IPS-11a (cell line): Measurements from ENCODE around the gene NADSYN1.

Source experiments
- H3K4me3 ChIP-seq: one replicate; pipeline ENCODE4 v1.5.1; 2013; ENCODE audit warnings: low read depth, low read length, control low read depth

Gene NADSYN1

GRCh38 chr11:71472357-71472885 is 19.4 kb downstream of the NADSYN1 start:
- H3K4me3 ChIP-seq = no peak overlapping the region

DNA sequence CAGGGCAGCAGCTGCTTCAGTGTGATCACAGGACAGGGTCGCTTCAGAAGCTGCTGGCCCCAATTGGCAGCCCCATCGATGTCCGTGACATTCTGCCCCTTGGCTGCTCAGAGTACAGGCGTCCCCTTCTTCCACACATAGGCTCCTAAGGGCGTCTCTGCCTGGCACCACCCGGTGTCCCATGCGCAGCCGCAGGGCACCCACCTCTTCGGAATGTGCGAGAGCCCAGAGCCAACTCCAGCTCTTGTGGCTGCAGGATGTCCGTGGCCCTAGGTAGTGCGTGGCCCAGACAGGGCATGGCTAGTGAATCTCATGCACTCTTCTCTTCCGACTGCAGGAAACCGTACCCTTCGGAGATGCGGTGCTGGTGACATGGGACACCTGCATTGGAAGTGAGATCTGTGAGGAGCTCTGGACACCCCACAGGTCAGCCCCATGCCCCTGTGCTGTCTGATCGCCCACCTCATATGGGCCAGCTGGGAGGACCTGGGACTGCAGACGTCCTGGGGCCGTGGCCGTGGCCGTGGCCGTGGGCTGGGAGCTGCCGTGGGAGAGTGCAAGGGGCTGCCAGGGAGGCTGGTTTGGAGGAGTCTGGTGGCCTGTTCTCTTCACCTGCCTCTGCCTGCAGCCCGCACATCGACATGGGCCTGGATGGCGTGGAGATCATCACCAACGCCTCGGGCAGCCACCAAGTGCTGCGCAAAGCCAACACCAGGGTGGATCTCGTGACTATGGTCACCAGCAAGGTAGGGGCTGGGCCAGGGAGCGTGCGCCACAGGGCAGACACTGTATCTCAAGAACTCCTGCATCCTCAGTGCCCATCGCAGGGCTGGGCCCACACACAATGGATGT is 20.2 kb downstream of the NADSYN1 start:
- no peak overlapping the region for H3K4me3 ChIP-seq

GRCh38 chr11:71473793-71474080 is 20.7 kb downstream of the NADSYN1 start:
- no peak overlapping the region for H3K4me3 ChIP-seq

DNA sequence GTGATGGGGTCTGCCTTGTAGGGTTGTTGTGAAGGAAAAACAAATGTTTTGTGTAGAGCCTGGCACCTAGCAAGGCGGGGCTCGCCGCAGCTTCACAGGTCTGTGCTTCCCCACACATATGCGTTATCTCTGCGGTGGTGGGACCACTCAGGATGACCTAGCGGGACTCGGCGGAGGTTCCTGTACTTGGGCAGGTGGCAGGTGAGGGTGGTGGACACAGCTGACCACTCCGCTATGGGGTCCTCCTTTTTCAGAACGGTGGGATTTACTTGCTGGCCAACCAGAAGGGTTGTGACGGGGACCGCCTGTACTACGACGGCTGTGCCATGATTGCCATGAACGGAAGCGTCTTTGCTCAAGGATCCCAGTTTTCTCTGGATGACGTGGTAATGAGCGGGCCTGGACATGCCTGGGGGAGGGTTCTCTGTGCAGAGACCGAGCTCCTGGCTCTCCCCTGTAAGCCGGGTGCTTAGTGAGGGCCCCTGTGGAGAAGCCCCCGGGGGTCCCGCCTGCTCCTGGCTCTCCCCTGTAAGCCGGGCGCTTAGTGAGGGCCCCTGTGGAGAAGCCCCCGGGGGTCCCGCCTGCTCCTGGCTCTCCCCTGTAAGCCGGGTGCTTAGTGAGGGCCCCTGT is 21.3 kb downstream of the NADSYN1 start:
- no peak overlapping the region for H3K4me3 ChIP-seq

DNA sequence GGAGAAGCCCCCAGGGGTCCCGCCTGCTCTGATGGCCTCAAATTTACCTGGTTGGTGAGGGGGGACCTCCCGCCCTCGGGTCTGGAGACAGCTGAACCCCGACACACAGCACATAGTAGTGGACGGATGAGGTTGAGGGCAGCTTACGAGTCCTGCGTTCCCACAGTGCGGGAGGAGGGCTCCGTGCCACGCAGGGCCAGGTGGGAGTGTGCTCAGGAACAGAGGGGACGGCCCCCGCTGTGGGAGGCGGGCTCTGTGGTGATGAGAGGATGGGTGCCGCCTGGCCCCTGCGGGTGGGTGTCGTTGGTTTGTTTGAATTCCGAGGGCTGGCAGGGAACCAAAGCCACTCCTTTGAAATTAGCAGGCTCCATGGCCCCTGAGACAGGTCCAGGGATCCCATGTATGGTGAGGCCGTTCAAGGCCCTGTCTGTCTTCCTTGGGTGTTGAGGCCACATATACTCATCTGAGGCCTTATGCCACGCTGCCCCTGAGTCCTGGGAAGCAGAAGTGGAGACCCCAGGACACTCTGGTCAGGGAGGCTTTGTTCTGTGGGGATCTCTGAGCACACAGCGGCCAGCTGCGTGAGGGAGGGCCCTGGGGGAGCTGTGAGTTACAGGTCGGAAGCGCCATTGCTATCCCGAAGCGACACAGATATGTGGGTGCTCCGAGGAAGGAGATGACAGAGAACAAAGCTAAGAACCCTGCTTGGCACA is 21.9 kb downstream of the NADSYN1 start:
- H3K4me3 ChIP-seq = no peak overlapping the region

- no peak overlapping the region for H3K4me3 ChIP-seq
Measured at GRCh38 chr11:71476031-71476430, 23.0 kb downstream of the NADSYN1 start.

DNA sequence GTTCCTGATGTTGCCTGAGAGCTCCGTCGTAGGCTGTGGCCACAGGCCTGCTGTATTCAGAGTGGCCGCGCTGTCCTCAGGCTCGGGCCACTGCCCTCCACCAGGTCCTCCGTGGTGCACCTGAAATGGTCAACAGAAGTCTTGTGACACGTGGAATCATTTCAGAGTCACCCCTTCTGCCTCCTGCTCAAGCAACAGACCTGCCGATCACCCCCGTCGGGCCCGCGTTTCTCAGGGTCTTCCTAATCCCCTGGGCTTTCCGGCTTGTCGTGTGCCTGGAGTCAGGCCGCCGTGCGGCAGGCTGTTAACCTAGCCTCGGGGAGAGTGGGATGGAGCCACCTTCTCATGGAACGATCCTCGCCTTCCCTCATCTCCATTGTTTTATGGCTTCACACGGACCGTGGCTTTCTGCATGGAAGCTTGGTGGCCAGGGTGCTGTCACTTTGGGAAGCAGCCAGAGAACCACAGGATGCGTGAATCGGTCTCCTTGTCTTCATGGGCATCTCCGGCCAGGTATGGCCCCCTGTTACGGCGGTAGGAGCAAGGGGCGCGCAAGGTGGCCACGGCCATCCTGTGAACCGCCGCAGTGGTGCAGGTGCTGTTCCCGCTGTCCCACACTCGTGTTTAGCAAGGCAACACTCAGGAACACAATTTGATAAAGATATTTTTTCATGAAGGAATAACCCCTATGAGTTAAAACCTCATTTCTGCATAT is 24.1 kb downstream of the NADSYN1 start:
- no peak overlapping the region for H3K4me3 ChIP-seq

- H3K4me3 ChIP-seq = no peak overlapping the region
Measured at GRCh38 chr11:71477641-71478527, 24.9 kb downstream of the NADSYN1 start.

DNA sequence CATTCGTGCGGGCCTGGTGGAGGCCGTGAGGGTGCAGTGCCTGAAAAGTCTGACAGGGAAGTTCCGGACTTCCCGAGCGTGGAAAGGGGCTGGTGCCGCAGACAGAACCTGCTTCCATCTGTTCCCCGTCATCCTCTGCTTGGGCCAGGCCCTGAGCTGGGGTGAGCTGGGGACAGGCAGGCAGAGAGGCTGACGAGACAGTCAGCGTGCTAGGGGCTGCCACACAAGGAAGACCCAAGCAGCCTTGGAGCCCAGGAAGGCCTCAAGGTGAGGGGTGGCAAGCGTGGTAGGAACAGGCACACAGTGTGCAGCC is 25.5 kb downstream of the NADSYN1 start:
- no peak overlapping the region for H3K4me3 ChIP-seq

DNA sequence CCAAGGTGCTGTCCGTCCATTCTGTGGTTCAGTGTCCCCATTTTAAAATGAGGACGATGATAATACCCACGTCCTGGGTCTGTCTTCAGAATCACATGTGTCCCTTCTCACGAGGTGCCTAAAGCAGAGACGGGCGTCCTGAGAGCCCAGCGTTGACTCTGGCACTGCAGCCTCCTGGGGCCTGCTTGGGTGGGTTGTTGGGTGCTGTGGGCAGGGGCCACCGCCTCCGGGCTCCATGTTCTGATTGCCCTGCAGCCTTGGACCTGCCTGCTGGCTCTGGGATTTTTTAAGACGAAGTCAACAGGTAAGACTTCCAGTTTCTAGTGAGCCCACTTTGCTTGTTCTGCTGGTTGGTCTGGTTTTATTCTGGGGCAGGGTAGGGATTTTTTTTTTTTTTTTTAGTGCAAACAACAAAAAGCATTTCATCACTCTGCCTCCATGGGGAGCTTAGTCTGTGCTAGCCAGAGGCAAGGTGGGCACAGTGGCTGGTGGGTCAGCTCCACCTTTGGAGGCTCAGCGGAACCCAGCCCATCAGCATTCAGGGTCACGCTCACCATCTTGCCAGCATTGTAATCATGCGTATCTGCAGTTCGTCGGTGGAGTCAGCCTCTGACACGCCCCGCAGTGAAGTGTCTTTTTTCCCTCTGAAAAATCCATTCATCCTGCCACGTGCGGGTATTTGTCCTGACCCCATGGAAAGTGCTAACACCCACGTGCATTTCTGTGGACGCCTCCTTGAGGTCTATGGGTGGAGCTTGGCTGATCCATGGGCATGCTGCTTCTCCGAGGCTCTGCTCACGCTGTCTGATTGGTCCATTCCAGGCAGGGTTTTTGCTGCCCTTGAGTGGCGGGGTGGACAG is 28.3 kb downstream of the NADSYN1 start:
- no peak overlapping the region for H3K4me3 ChIP-seq

DNA sequence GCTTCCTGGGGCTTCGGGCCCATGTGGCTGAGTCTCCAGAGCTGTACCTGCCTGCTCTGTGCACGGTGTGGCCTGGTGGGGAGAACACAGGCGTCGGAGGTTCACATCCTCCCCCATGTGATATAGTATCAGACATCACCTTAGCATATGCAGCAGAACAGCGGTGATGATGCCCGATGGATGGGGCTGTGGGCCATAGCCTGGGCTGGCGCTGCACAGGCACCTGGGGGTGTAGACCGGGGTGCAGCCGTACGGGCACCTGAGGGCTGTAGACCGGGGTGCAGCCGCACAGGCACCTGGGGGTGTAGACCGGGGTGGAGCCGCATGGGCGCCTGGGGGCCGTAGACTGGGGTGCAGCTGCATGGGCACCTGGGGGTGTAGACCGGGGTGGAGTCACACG is 29.2 kb downstream of the NADSYN1 start:
- H3K4me3 ChIP-seq = no peak overlapping the region

DNA sequence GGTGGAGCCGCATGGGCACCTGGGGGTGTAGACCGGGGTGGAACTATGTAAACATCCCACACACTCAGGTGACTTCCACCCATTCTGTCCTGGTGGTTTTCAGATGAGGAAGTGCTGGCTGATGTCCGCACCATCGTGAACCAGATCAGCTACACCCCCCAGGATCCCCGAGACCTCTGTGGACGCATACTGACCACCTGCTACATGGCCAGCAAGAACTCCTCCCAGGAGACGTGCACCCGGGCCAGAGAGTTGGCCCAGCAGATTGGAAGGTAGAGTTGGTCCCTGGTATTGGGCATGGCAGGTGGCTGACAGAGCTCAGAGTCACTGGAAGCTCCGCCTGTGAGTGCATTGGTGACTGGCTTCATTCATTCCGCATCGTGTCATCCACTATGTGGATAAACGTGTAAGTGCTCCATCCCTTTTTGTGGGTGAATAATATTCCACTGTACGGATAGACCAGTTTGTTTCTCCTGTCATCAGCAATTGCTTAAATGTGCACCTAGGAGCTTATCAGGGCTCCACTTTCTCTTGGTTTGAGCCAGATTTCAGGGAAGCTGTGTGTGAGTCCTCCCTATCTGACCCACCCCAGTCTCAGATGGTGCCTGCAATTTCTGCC is 29.9 kb downstream of the NADSYN1 start:
- H3K4me3 ChIP-seq = no peak overlapping the region

DNA sequence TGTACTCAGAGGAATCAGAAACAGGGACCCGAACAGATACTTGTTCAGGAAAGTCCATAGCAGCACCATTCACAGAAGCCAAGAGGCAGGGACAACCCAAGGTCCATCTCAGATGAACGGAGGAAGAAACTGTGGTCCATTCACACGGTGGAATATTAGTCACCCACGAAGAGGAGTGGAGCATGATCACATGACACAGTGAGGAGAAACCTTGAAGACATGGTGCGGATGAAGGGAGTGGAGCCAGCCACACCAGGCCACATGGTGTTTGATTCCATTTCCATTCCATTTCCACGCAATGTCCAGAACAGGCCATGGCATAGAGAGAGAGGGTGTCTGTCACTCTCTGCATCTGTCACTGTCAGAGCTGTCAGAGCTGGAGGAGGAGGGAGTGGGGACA is 30.7 kb downstream of the NADSYN1 start:
- no peak overlapping the region for H3K4me3 ChIP-seq

- no peak overlapping the region for H3K4me3 ChIP-seq
Measured at GRCh38 chr11:71484248-71485062, 31.5 kb downstream of the NADSYN1 start.

DNA sequence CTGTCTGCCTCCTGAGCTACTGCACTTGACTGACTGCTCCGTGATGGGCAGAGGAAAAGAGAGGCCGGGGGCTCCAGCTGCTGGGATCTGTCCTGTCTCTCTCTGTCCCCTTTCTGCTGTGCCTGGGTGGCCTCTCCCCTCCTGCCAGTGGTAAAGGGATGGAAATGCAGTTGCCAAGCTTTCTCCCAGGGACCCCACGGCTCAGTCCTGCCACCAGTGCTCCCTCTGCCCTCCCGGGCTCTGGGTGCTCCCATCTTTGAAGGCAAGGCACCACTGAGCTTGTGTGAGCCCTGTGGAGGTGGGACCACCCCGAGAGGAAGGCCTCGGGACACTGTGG is 32.0 kb downstream of the NADSYN1 start:
- no peak overlapping the region for H3K4me3 ChIP-seq

DNA sequence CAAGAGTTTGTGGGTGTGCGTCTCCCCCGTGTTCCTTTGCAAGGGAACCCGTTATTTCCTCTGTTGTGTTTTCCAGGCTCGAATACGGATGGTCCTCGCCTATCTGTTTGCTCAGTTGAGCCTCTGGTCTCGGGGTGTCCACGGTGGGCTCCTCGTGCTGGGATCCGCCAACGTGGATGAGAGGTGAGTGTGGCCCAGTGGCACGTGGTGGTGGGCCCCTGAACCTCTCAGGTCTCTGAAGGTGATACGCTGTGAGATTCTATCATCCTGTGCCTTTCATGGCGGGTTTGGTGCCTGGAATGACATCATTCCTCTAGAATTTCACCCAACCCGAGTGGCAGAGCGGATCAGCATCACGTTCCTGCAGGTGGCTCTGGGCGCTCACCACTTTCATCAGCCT is 32.5 kb downstream of the NADSYN1 start:
- no peak overlapping the region for H3K4me3 ChIP-seq

GRCh38 chr11:71486320-71486719 is 33.3 kb downstream of the NADSYN1 start:
- H3K4me3 ChIP-seq = no peak overlapping the region

DNA sequence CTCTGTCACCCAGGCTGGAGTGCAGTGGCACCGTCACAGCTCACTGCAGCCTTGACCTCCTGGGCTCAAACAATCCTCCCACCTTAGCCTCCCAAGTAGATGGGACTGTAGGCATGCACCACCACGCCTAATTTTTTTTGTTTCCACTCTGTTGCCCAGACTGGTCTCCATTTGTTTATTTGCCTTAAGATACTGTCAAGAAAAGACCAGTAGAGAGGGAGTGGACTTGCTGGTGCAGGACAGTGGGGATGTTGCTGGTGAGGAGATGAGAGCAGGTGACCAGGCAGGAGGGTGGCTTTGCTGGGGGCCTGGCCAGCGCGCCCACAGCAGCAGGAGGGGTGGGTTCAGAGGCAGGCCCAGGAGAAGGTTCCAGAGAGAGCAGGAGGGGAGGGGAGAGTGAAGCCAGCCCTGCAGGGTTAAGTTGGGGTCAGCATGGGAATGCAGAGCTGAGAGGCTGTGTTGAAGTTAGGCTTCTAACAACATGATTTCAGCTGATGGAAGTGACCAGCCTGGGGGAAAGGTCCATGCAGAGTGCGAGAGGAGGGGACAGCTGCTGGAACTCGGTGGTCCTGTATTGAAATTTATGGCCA is 35.8 kb downstream of the NADSYN1 start:
- H3K4me3 ChIP-seq = no peak overlapping the region
